GM12891 (cell line): ENCODE measurements around the gene TTLL5.

Experiments
- DNase-seq: peaks from one replicate; pipeline ENCODE4 v3.0.0; 2011; ENCODE audit warnings: low spot score; ENCODE audit not compliant: insufficient read length
- FAIRE-seq: peaks from 2 replicates; lab custom pipeline; 2011; peaks lifted over from hg19 to GRCh38; lab: Jason Lieb, UNC
- PAX5 ChIP-seq: IDR thresholded peaks from 2 replicates; pipeline ENCODE4 v1.6.1; 2011; ENCODE audit warnings: low read length, moderate library complexity, mild to moderate bottlenecking; ENCODE audit not compliant: insufficient read depth, severe bottlenecking
- POLR2A ChIP-seq: IDR thresholded peaks from 2 replicates; pipeline ENCODE4 v1.6.1; 2011; ENCODE audit warnings: low read depth, low read length, control low read depth
- POLR2AphosphoS5 ChIP-seq: IDR thresholded peaks from 2 replicates; pipeline ENCODE4 v1.6.1; 2011; ENCODE audit warnings: low read depth, low read length, control low read depth
- POU2F2 ChIP-seq: IDR thresholded peaks from 2 replicates; pipeline ENCODE4 v1.6.1; 2011; ENCODE audit warnings: low read depth, mild to moderate bottlenecking, control low read depth, low read length, moderate library complexity
- SPI1 ChIP-seq: IDR thresholded peaks from 2 replicates; pipeline ENCODE4 v1.6.1; 2011; ENCODE audit warnings: low read depth, low read length, control low read depth
- TAF1 ChIP-seq: IDR thresholded peaks from 2 replicates; pipeline ENCODE4 v1.6.1; 2011; ENCODE audit warnings: low read depth, low read length, control low read depth

Gene TTLL5

DNA sequence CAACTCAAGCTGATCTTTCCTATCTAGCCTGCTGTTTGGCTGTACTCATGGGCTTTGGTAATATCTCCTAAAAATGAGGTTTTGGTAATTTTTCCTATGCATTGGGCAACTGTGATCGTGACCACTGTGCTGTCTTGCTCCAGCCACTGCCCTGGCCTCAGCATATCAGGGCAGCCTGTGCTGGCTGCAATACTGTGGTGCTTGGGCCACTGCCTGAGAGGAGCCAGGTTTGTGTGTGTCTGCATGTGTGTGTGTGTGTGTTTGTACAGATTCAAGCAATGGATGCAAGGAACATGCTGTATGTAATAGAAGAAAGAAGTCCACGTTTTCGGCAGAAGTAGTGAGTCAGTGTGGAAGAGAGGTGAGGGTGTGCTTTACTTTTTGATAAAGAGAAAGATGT is 13.4 kb upstream of the TTLL5 start:
- FAIRE-seq (no peak), DNase-seq (no peak)
- TF ChIP-seq POLR2AphosphoS5 (no peak), PAX5 (no peak), POLR2A (no peak), SPI1 (no peak), TAF1 (no peak), POU2F2 (no peak)

DNA sequence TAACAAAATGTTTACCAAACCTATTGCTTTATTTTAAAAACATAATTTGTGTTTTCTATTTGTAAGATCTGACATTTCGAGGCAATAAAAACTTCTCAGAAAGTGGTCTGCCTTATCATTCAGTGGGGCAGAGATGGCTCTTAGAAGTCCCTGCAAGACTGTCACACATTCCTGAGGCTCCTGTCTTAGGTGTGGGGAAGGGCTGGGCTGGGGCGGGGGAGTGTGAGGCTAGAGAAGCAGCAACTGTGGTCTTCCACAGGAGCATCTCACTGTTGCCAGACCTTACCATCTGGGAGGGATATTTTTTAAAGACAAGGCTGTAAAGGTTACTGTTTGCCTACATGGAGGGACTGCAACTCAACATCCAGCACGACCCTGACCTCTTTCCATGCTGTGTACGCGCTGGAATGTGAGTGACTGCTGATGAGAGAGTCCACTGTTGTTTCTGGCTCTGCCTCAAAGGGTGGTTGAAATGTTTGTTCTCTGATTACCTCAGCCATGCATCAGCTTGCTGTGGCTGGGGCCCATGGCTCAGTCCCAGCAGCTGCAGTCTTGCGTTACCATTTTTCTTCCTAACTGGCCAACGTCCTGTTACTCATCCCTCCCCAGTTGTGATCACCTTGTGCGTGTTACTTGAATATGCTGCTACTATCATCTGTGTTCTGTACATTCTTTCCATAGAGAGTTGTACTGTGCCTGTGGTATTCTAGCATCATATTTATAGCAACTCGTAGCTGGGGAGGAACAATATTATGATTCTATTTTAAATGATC is 12.8 kb upstream of the TTLL5 start:
- DNase-seq (no peak), FAIRE-seq (no peak)
- no peak for TF ChIP-seq TAF1
- no peak for TF ChIP-seq PAX5
- TF ChIP-seq POU2F2, result no peak
- TF ChIP-seq SPI1, result no peak
- no peak for TF ChIP-seq POLR2A
- TF ChIP-seq POLR2AphosphoS5, result no peak

DNA sequence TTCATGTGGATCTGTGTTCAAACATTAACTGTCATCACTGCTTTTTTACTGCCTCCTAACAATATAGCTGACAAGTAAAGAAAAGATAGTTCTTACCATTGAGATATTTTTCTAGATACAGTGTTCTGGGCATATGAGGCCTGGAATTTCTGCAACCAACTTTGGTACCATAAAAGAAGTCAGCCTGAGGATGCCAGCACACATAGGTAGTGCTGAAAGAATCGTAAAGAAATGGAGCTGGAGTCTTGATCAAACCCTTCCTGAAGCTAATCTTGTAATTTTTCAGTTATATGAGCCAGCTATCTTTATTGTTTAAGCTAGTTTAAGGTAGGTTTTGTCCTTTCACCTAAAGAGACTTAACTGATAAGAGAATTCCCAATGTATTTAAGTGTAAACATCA is 11.7 kb upstream of the TTLL5 start:
- FAIRE-seq (no peak), DNase-seq (no peak)
- TF ChIP-seq TAF1, result no peak
- no peak for TF ChIP-seq POLR2A
- no peak for TF ChIP-seq POU2F2
- TF ChIP-seq POLR2AphosphoS5, result no peak
- no peak for TF ChIP-seq SPI1
- no peak for TF ChIP-seq PAX5

DNA sequence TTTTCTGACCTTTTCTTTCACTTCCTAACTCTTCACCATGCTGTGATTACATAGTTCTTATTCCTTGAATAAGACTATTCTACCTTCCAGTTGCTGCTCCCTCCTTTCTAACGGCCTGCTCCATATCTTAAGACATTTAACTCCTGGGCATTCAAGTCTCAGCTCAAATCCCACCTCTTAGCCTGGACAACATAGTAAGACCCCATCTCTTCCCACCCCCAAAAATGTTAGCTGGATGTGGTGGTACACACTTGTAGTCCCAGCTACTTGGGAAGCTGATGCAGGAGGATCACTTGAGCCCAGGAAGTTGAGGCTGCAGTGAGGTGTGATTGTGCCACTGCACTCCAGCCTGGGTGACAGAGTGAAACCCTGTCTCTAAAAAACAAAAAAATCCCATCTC is 11.3 kb upstream of the TTLL5 start:
- FAIRE-seq, result no peak

DNA sequence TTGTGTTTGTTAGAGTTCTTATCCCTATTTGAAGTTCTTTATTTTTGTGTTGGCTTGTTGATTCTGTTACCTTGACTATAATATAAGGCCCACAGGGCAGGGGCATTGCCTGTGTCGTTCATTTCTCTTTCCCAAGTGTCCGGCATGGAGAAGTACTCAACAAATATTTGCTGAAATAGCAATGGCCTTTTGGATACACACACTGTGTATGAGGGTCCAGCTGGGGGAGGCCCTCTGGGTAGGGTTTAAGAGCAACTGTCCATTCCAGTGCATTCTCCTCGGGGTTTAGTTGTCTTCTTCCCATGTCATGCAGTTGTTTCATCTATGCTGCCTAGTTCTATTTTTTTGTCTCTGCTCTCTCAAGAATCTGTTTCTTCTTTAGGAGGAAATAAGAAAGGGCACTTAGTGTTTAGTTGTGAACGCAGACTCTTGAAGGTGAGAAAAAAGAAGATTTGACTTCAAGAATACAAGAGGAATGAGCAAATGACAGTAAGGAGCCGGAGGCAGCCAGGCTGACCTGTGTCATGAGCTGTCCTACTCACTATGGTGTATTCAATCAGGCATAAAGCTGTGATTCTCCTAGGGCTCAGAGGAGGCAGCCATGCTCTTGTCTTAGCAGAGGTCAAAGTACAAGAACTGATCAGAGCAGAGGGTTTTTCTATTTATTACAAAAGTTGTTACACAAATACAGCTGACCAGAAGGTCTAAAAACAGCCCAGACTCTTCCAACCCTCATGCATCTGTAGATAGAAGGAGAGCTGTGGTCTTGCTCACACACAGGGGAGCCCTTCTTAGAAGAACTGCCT is 10.6 kb upstream of the TTLL5 start:
- FAIRE-seq (no peak), DNase-seq (no peak)
- TF ChIP-seq SPI1, result no peak
- no peak for TF ChIP-seq PAX5
- no peak for TF ChIP-seq POLR2A
- TF ChIP-seq TAF1, result no peak
- TF ChIP-seq POU2F2, result no peak
- TF ChIP-seq POLR2AphosphoS5, result no peak

More for the DNA sequence above, 11.3 kb upstream of the TTLL5 start:
- DNase-seq, result no peak
- TF ChIP-seq TAF1 (no peak), POLR2AphosphoS5 (no peak), SPI1 (no peak), PAX5 (no peak), POU2F2 (no peak), POLR2A (no peak)

DNA sequence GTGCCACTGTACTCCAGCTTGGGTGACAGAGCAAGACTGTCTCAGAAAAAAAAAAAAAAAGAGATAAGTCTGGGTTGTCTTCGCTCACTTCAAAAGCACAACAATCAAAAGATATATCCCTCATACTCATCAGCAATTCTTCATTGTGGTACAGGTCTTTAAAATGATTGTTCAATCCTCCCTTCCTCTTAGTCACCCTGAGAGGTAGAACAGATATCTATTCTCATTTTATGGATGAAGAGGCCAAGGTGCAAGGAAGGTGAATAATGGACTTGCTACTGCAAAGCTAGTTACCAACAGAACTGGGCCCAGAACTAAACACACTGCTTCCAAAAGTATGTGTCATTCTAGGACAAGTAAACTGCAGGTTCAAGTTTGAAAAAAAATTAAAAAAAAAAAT is 7.5 kb upstream of the TTLL5 start:
- DNase-seq, result no peak
- FAIRE-seq, result no peak
- TF ChIP-seq POU2F2, result no peak
- TF ChIP-seq PAX5, result no peak
- no peak for TF ChIP-seq SPI1
- TF ChIP-seq TAF1, result no peak

DNA sequence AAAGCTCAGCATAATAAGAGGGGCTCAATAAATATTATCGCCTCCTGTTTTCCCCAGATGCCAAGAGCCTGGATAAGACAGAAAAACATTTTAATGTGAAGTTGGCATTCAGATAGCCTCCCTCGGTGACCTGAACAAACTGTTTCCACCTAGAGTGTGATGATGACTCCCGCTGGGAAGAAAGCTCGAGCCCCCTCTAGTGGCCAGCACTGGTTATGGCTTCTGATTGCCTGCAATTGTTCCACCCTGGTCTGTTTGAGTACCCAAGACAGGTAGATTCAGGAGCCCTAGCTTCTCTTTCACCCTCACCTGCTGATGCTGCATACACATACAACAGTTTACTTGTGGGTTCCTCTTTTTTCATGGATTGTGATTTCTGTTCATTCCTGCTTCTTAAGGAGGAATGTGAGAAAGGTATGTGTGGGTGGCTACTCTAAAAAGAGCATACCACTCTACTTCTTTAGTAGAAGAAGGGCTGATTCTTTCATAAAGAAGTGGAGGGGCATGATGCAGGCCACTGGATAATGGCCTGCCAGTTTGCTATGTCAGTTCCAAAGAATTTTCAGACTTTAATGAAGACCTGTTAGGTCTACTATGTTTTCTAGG is 6.8 kb upstream of the TTLL5 start:
- DNase-seq (peak; percentile 42), FAIRE-seq (peak; percentile 92)
- no peak for TF ChIP-seq POLR2A
- no peak for TF ChIP-seq SPI1
- TF ChIP-seq POU2F2, result no peak

DNA sequence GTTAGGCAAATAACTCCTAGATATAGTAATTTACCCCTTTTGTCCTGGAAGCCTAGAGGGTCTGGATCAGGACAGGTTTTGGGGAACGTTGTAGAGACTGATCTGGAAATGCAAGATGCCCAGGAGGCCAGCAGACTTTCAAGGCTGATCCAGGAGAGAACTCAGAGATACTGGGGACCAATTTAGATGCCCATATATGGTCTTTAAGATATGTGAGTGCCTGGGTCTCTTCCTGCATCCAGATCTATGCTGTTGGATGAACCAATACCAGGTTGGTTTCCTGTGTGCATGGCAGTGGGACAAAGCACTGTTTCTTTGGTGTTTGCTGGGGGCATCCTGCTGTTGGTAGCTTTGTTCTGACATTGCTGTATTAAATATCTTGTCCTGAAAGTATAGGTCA is 5.8 kb upstream of the TTLL5 start:
- TF ChIP-seq POU2F2, result no peak
- DNase-seq, result no peak
- no peak for FAIRE-seq

DNA sequence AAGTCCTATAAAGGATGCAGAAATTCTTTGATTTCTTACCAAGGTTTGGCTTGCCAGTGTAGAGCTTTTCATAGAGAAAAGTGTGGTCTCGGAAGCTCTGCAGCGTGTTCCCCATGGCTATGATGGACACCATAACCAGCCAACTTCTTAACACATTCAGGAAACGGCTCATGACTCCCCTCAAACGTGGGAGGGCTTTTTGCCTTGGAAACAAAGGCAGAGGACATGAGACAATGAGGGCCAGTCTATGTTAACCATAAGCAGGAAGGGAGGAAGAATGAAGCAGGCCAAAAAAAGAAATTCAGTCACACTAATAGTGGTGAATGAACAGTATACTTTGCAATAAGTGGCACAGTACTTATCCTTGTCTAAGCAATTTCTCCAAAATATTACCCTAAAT is 3.7 kb upstream of the TTLL5 start:
- DNase-seq (no peak), FAIRE-seq (no peak)
- TF ChIP-seq POU2F2 (no peak), PAX5 (no peak), TAF1 (no peak), SPI1 (no peak), POLR2AphosphoS5 (no peak), POLR2A (no peak)

DNA sequence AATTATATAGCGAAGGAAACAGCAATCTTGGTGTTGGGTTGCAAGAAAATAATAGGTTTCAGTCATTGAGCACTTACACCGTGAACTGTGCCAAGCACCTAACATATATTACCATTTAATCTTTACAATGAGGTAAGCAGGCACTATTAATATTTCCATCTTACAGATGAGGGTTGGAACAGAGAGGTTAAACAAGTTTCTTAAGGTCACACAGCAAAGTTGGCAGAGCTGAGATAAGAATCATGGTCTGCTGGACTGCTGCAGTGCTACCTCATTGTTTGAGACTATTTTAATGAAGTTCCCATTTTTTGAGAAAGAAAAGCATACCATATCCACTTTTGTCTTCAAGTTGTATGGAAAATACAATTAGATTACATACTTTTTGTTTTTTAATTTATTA is 2.1 kb upstream of the TTLL5 start:
- FAIRE-seq (no peak), DNase-seq (no peak)
- TF ChIP-seq POLR2AphosphoS5 (no peak), PAX5 (no peak)
